GM12891 (cell line): ENCODE data around the gene ZNF536.

ENCODE experiments used
- PAX5 ChIP-seq: IDR thresholded peaks from 2 replicates; pipeline ENCODE4 v1.6.1; 2011; ENCODE audit warnings: low read length, moderate library complexity, mild to moderate bottlenecking; ENCODE audit not compliant: insufficient read depth, severe bottlenecking
- POLR2A ChIP-seq: IDR thresholded peaks from 2 replicates; pipeline ENCODE4 v1.6.1; 2011; ENCODE audit warnings: low read depth, low read length, control low read depth
- POLR2AphosphoS5 ChIP-seq: IDR thresholded peaks from 2 replicates; pipeline ENCODE4 v1.6.1; 2011; ENCODE audit warnings: low read depth, low read length, control low read depth
- POU2F2 ChIP-seq: IDR thresholded peaks from 2 replicates; pipeline ENCODE4 v1.6.1; 2011; ENCODE audit warnings: low read depth, mild to moderate bottlenecking, control low read depth, low read length, moderate library complexity
- SPI1 ChIP-seq: IDR thresholded peaks from 2 replicates; pipeline ENCODE4 v1.6.1; 2011; ENCODE audit warnings: low read depth, low read length, control low read depth
- TAF1 ChIP-seq: IDR thresholded peaks from 2 replicates; pipeline ENCODE4 v1.6.1; 2011; ENCODE audit warnings: low read depth, low read length, control low read depth

DNA sequence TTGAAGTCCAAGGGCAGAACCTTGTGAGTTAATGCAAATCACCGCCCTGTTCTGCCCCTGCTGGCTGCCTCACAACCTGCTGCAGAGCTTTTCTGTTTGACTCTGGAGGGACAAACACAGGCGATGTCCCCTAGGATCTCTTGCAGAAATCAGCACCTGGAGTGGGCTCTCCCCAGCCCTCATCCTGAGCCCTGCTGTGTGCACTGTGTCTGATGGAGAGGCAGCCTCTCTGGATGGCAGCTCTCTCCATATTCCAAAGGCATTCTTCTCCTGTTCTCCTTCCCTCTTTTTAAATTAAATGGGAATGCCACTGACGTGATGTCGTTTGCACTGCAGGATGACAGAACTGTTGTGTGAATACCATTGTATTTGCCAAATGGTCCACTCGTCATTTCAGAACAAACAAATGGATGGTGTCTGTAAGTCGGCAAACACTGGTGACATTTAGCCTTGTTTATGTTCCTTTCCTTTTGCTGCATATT is 184.1 kb downstream of the ZNF536 start:
- TF ChIP-seq POLR2A (no peak), POLR2AphosphoS5 (no peak), TAF1 (no peak), SPI1 (no peak), POU2F2 (no peak), PAX5 (no peak)
